Spleen (tissue), 11 donors: ENCODE data around the gene PARVB. TPM values are rescaled to one million over a fixed set of nuclear protein-coding genes. Genes with fewer than 3 reads are reported as not detected.

Experiments used
- DNase-seq: peaks from one replicate; pipeline ENCODE4 v3.0.0-alpha.2; 2020
- H3K27ac ChIP-seq, 8 donors: fragments of 200-600 bp; sonication (generic) in 7 of 8; 1 replicate in 4 of 8; 2 replicates in 4 of 8; pipeline versions ENCODE4 v1.5.0 to v1.8.0; 2016 to 2021; ENCODE audit warnings: inconsistent platforms in 4 of 8, mild to moderate bottlenecking in 4 of 8, moderate library complexity in 1 of 8
- H3K27me3 ChIP-seq, 7 donors: fragments of 200-600 bp; sonication (generic) in 6 of 7; replicated peaks in 1 of 7; 1 replicate in 4 of 7; 2 replicates in 3 of 7; pipeline versions ENCODE4 v1.5.0 to v1.8.0; 2016 to 2021; ENCODE audit warnings: inconsistent platforms in 3 of 7, mild to moderate bottlenecking in 1 of 7
- H3K36me3 ChIP-seq, 6 donors: fragments of 200-600 bp; sonication (generic) in 5 of 6; 1 replicate in 4 of 6; 2 replicates in 2 of 6; pipeline versions ENCODE4 v1.5.0 to v1.8.0; 2016 to 2021; ENCODE audit warnings: inconsistent platforms in 2 of 6
- H3K4me1 ChIP-seq, 6 donors: fragments of 200-600 bp; sonication (generic) in 5 of 6; 1 replicate in 3 of 6; 2 replicates in 3 of 6; pipeline versions ENCODE4 v1.5.0 to v1.8.0; 2016 to 2021; ENCODE audit warnings: inconsistent platforms in 3 of 6
- H3K4me3 ChIP-seq, 8 donors: fragments of 200-600 bp; sonication (generic) in 7 of 8; 1 replicate in 4 of 8; 2 replicates in 4 of 8; pipeline versions ENCODE4 v1.5.0 to v1.8.0; 2016 to 2021; ENCODE audit warnings: inconsistent platforms in 4 of 8, mild to moderate bottlenecking in 4 of 8, moderate library complexity in 2 of 8
- H3K9me3 ChIP-seq, 8 donors: fragments of 200-600 bp; sonication (generic) in 7 of 8; 1 replicate in 4 of 8; 2 replicates in 4 of 8; pipeline versions ENCODE4 v1.5.0 to v1.8.0; 2016 to 2021; ENCODE audit warnings: inconsistent platforms in 4 of 8
- POLR2A ChIP-seq, 3 donors: fragments of 450-650 bp; IDR thresholded peaks; one replicate each; pipeline ENCODE4 v1.5.1; 2017; ENCODE audit warnings: antibody characterized with exemption in 3 of 3, mild to moderate bottlenecking in 1 of 3
- POLR2AphosphoS5 ChIP-seq, 3 donors: sonication (generic); formaldehyde crosslinking; IDR thresholded peaks; one replicate each; pipeline ENCODE4 v1.5.1; 2017; ENCODE audit warnings: antibody characterized with exemption in 3 of 3
- WGBS, 5 donors: extraction: QIAGEN DNeasy Blood & Tissue Kit in 3 of 5; methylation state at CpG; one replicate each; pipeline versions ENCODE4 v1.1.5 to v1.1.7; 2013 to 2018; 5-methylcytosine and 5-hydroxymethylcytosine counted together
- intact Hi-C: fragments of 100-400 bp; cut with DNase I; formaldehyde crosslinking; loops from one replicate; pipeline ENCODE4 v1.15.0; 2023; ENCODE audit warnings: low total_unique reads
- polyA plus RNA-seq, 3 donors: library from polyadenylated mRNA; stranded (reverse); fragments of 200-250 nt; gene quantifications; one replicate each; pipeline ENCODE4 v1.2.1, GENCODE V29; 2013
- total RNA-seq, 7 donors: library from RNA; depleted of rRNA in 3 of 7; stranded (reverse); fragments of >200 nt in 3 of 7; fragmentation: NEBNext Ultra II Directional in 4 of 7; extraction: Animal tissue kit (Norgen Biotek cat#: 25700) in 4 of 7; gene quantifications; one replicate each; pipeline versions ENCODE4 v1.1.0 to v1.2.1, GENCODE V29; 2016 to 2021
- TF ChIP-seq, protein P1 (sequence below), 11 experiments: fragments of 200-600 bp in 7 of 11; fragments of 450-650 bp in 4 of 11; sonication (generic) in 4 of 11; IDR thresholded peaks in 8 of 11; conservative IDR thresholded peaks in 3 of 11; 1 replicate in 7 of 11; 2 replicates in 4 of 11; pipeline versions ENCODE4 v1.4.0 to v1.8.0; 2016 to 2021; ENCODE audit warnings: antibody characterized with exemption in 11 of 11, inconsistent platforms in 4 of 11, mild to moderate bottlenecking in 1 of 11
- donor health status: healthy with polysubstance abuse.
- donor health status: DM: no; HTN: no; CAD: no; lungs with moderate emphysema.
- donor health status: DM: no; HTN: no; CAD: no.
- donor health status: Bipolar disorder and iron deficiency.
- donor health status: healthy.
- donor health status: DM: no; HTN: no; CAD: no.
- donor health status: DM: yes; HTN: yes; CAD: no.

Gene PARVB
- total and polyA plus RNA-seq, 10 donors: 24.0 to 61.9 (median 46.5) TPM

DNA sequence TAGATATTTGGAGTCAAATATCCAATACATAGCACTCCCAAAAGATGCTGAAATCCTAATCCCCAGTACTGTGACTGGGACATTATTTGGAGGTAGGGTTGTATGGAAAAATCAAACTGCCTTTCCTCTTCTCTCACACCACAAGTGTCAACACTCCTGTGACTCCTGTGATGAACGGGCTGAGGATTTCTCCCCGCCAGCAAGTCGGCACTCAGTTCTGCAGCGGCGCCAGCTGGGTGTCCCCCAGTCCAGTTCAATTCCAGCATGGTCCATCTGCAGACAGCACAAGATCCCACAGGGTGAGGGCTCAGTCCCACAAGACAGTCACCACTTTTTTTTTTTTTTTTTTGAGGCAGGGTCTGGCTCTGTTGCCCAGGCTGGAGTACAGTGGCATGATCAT is 4.3 kb upstream of the PARVB start:
- Histone ChIP-seq H3K4me1 (peaks cover 2 to 37% (median 20%) of the 10 kb centered on the region in 6 donors), H3K27ac (no peak overlapping the region), H3K27me3 (peaks cover 0 to 6% (median 0%) of the 10 kb centered on the region in 7 donors), H3K4me3 (no peak overlapping the region), H3K9me3 (no peaks in the 10 kb centered on the region), H3K36me3 (no peaks in the 10 kb centered on the region)
- WGBS, 5 donors: 93 to 98% (median 95%) methylated on average over 5 of the region's 5 CpGs
- no peak for TF ChIP-seq POLR2A (IDR thresholded peaks at IDR 0.05)
- TF ChIP-seq, protein P1, sequence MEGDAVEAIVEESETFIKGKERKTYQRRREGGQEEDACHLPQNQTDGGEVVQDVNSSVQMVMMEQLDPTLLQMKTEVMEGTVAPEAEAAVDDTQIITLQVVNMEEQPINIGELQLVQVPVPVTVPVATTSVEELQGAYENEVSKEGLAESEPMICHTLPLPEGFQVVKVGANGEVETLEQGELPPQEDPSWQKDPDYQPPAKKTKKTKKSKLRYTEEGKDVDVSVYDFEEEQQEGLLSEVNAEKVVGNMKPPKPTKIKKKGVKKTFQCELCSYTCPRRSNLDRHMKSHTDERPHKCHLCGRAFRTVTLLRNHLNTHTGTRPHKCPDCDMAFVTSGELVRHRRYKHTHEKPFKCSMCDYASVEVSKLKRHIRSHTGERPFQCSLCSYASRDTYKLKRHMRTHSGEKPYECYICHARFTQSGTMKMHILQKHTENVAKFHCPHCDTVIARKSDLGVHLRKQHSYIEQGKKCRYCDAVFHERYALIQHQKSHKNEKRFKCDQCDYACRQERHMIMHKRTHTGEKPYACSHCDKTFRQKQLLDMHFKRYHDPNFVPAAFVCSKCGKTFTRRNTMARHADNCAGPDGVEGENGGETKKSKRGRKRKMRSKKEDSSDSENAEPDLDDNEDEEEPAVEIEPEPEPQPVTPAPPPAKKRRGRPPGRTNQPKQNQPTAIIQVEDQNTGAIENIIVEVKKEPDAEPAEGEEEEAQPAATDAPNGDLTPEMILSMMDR (IDR thresholded peaks at IDR 0.05 in 8 of 11, conservative IDR thresholded peaks at IDR 0.05 in 3 of 11): no peak
- intact Hi-C loops: no loop called here
- no peak for DNase-seq

- WGBS, 5 donors: 93 to 98% (median 96%) methylated on average over 8 of the region's 8 CpGs
- Histone ChIP-seq H3K9me3 (no peaks in the 10 kb centered on the region), H3K4me3 (no peak overlapping the region), H3K27ac (no peak overlapping the region), H3K36me3 (no peaks in the 10 kb centered on the region), H3K4me1 (peaks cover 11 to 48% (median 30%) of the 10 kb centered on the region in 6 donors), H3K27me3 (peaks cover 0 to 6% (median 0%) of the 10 kb centered on the region in 7 donors)
- DNase-seq: no peak
- intact Hi-C loops: no loop called here
- TF ChIP-seq POLR2AphosphoS5 (IDR thresholded peaks at IDR 0.05): no peak
- TF ChIP-seq, protein P1 (IDR thresholded peaks at IDR 0.05 in 8 of 11, conservative IDR thresholded peaks at IDR 0.05 in 3 of 11): no peak
- TF ChIP-seq POLR2A (IDR thresholded peaks at IDR 0.05): no peak
Measured at GRCh38 chr22:44020981-44021380, 3.1 kb upstream of the PARVB start.

- H3K36me3 ChIP-seq: no peaks in the 10 kb centered on the region
- TF ChIP-seq POLR2A (IDR thresholded peaks at IDR 0.05) (no peak), POLR2AphosphoS5 (IDR thresholded peaks at IDR 0.05) (peak; percentile 67 to 80 (median 76))
- TF ChIP-seq, protein P1 (IDR thresholded peaks at IDR 0.05 in 8 of 11, conservative IDR thresholded peaks at IDR 0.05 in 3 of 11): no peak
- DNase-seq: peak; percentile 89
Measured at GRCh38 chr22:44023404-44024287, 456 bp upstream of the PARVB start.

More at GRCh38 chr22:44023404-44024287, 456 bp upstream of the PARVB start:
- Histone ChIP-seq H3K4me1 (peaks cover 22 to 64% (median 56%) of the 10 kb centered on the region in 6 donors), H3K9me3 (no peaks in the 10 kb centered on the region), H3K27ac (peak overlapping the region; percentile 81 to 99 (median 91)), H3K4me3 (peak overlapping the region; percentile 41 to 74 (median 60)), H3K27me3 (peaks cover 0 to 6% (median 0%) of the 10 kb centered on the region in 7 donors)
- 9 to 29% (median 11%) methylated on average over 16 to 54 of the region's 54 CpGs for WGBS, 5 donors
- intact Hi-C loops: no loop called here
